ENCODE data around the gene DEFB127.

- no peak for TF ChIP-seq CTCF (IDR thresholded peaks at IDR 0.05)
- no peak for TF ChIP-seq POLR2AphosphoS5 (IDR thresholded peaks at IDR 0.05; ENCODE audit: low read depth, low read length)
- TF ChIP-seq SIN3A (IDR thresholded peaks at IDR 0.05; ENCODE audit: borderline replicate concordance, insufficient read depth, low read depth, low read length): no peak
- TF ChIP-seq REST (IDR thresholded peaks at IDR 0.05; ENCODE audit: insufficient read depth in 1 of 2, low read depth in 2 of 2, low read length in 1 of 2): no peak
These were observed 11.6 kb downstream of the DEFB127 start for GRCh38 chr20:168876-169275.
